Spleen (tissue), 7 donors: ENCODE data around the gene CNTNAP2.

ENCODE experiments used
- POLR2A ChIP-seq, 3 donors: fragments of 450-650 bp; IDR thresholded peaks; one replicate each; pipeline ENCODE4 v1.5.1; 2017; ENCODE audit warnings: antibody characterized with exemption in 3 of 3, mild to moderate bottlenecking in 1 of 3
- TF ChIP-seq, protein P1 (sequence below), 11 experiments: fragments of 200-600 bp in 7 of 11; fragments of 450-650 bp in 4 of 11; sonication (generic) in 4 of 11; IDR thresholded peaks in 8 of 11; conservative IDR thresholded peaks in 3 of 11; 1 replicate in 7 of 11; 2 replicates in 4 of 11; pipeline versions ENCODE4 v1.4.0 to v1.8.0; 2016 to 2021; ENCODE audit warnings: antibody characterized with exemption in 11 of 11, inconsistent platforms in 4 of 11, mild to moderate bottlenecking in 1 of 11
- donor health status: DM: no; HTN: no; CAD: no; lungs with moderate emphysema.
- donor health status: DM: no; HTN: no; CAD: no.
- donor health status: DM: no; HTN: no; CAD: no.

DNA sequence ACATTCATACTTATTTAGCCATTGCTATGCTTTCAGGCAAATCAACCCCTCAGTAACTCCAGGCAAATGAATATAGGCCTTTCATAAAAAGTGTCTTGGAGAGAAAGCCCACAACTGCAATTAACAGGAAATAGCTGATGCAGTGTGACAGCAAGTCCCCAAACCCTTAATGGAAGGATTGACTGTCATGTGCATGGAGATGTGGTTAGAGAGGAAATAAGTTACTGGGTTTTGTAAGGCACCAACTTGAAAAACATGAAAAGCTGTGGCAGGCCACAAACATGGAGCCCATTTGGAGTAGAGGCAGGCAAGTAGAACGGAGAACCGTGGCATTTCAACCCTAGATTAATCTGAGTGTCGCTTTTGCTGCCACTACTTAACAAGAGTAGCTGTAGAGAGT lies 1924.6 kb downstream of the CNTNAP2 start:
- no peak for TF ChIP-seq POLR2A (IDR thresholded peaks at IDR 0.05)
- TF ChIP-seq, protein P1, sequence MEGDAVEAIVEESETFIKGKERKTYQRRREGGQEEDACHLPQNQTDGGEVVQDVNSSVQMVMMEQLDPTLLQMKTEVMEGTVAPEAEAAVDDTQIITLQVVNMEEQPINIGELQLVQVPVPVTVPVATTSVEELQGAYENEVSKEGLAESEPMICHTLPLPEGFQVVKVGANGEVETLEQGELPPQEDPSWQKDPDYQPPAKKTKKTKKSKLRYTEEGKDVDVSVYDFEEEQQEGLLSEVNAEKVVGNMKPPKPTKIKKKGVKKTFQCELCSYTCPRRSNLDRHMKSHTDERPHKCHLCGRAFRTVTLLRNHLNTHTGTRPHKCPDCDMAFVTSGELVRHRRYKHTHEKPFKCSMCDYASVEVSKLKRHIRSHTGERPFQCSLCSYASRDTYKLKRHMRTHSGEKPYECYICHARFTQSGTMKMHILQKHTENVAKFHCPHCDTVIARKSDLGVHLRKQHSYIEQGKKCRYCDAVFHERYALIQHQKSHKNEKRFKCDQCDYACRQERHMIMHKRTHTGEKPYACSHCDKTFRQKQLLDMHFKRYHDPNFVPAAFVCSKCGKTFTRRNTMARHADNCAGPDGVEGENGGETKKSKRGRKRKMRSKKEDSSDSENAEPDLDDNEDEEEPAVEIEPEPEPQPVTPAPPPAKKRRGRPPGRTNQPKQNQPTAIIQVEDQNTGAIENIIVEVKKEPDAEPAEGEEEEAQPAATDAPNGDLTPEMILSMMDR (IDR thresholded peaks at IDR 0.05 in 8 of 11, conservative IDR thresholded peaks at IDR 0.05 in 3 of 11), result no peak
